Suprapubic skin (tissue), 4 donors: ENCODE measurements around the gene PLPP1. TPM values are rescaled to one million over a fixed set of nuclear protein-coding genes. Genes with fewer than 3 reads are reported as not detected.

Experiments
- DNase-seq, 2 donors: peaks; one replicate each; pipeline ENCODE4 v3.0.0-alpha.2; 2019; ENCODE audit warnings: low spot score in 2 of 2
- H3K27ac ChIP-seq: fragments of 200-600 bp; sonication (generic); one replicate; pipeline ENCODE4 v1.5.1; 2019
- H3K27me3 ChIP-seq: fragments of 200-600 bp; sonication (generic); one replicate; pipeline ENCODE4 v1.5.1; 2019
- H3K36me3 ChIP-seq: fragments of 200-600 bp; sonication (generic); one replicate; pipeline ENCODE4 v1.5.1; 2019
- H3K4me1 ChIP-seq: fragments of 200-600 bp; sonication (generic); one replicate; pipeline ENCODE4 v1.5.1; 2019
- H3K4me3 ChIP-seq: fragments of 200-600 bp; sonication (generic); one replicate; pipeline ENCODE4 v1.5.1; 2019; ENCODE audit warnings: mild to moderate bottlenecking
- H3K9me3 ChIP-seq: fragments of 200-600 bp; sonication (generic); one replicate; pipeline ENCODE4 v1.5.1; 2019
- CTCF ChIP-seq, 2 donors: fragments of 200-600 bp in 1 of 2; fragments of 450-650 bp in 1 of 2; sonication (generic) in 1 of 2; IDR thresholded peaks; one replicate each; pipeline ENCODE4 v1.5.1; 2016 to 2019; ENCODE audit warnings: antibody characterized with exemption in 2 of 2, mild to moderate bottlenecking in 1 of 2, moderate library complexity in 1 of 2
- EP300 ChIP-seq: sonication (generic); formaldehyde crosslinking; IDR thresholded peaks from one replicate; pipeline ENCODE4 v1.6.1; 2017; ENCODE audit warnings: antibody characterized with exemption
- POLR2A ChIP-seq, 2 donors: fragments of 450-650 bp; IDR thresholded peaks; one replicate each; pipeline ENCODE4 v1.6.1; 2017; ENCODE audit warnings: antibody characterized with exemption in 2 of 2, mild to moderate bottlenecking in 2 of 2, moderate library complexity in 2 of 2
- POLR2AphosphoS5 ChIP-seq, 3 donors: sonication (generic); formaldehyde crosslinking; IDR thresholded peaks; one replicate each; pipeline ENCODE4 v1.6.1; 2017; ENCODE audit warnings: antibody characterized with exemption in 3 of 3
- WGBS: methylation state at CpG from one replicate; pipeline ENCODE4 v1.1.5; 2018; 5-methylcytosine and 5-hydroxymethylcytosine counted together
- total RNA-seq, 4 donors: library from RNA; depleted of rRNA; stranded (reverse); fragments of >200 nt; gene quantifications; one replicate each; pipeline ENCODE4 v1.1.0, GENCODE V29; 2016

The PLPP1 gene
- total RNA-seq, 4 donors from 2014 or later, result 57.8 to 81.6 (median 69.1) TPM

GRCh38 chr5:55441107-55441771 lies 93.5 kb downstream of the PLPP1 start:
- Histone ChIP-seq H3K9me3 (no peaks in the 10 kb centered on the region), H3K27me3 (no peaks in the 10 kb centered on the region), H3K36me3 (peaks cover under 1% of the 10 kb centered on the region), H3K27ac (peak overlapping the region; percentile 2), H3K4me3 (no peak overlapping the region), H3K4me1 (peaks cover 59% of the 10 kb centered on the region)
- no peak for TF ChIP-seq POLR2A (IDR thresholded peaks at IDR 0.05)
- TF ChIP-seq CTCF (IDR thresholded peaks at IDR 0.05), result no peak
- TF ChIP-seq EP300, result no peak
- no peak for TF ChIP-seq POLR2AphosphoS5 (IDR thresholded peaks at IDR 0.05)
- 61% methylated on average over 3 of the region's 3 CpGs for WGBS
- no peak for DNase-seq

GRCh38 chr5:55440188-55440646 lies 94.5 kb downstream of the PLPP1 start:
- Histone ChIP-seq H3K36me3 (peaks cover 3% of the 10 kb centered on the region), H3K9me3 (no peaks in the 10 kb centered on the region), H3K4me3 (no peak overlapping the region), H3K27ac (peak overlapping the region; percentile 87), H3K4me1 (peaks cover 59% of the 10 kb centered on the region), H3K27me3 (no peaks in the 10 kb centered on the region)
- no peak for DNase-seq
- TF ChIP-seq POLR2AphosphoS5 (IDR thresholded peaks at IDR 0.05) (no peak), POLR2A (IDR thresholded peaks at IDR 0.05) (no peak), EP300 (no peak), CTCF (IDR thresholded peaks at IDR 0.05) (no peak)
- 50% methylated on average over 6 of the region's 6 CpGs for WGBS

DNA sequence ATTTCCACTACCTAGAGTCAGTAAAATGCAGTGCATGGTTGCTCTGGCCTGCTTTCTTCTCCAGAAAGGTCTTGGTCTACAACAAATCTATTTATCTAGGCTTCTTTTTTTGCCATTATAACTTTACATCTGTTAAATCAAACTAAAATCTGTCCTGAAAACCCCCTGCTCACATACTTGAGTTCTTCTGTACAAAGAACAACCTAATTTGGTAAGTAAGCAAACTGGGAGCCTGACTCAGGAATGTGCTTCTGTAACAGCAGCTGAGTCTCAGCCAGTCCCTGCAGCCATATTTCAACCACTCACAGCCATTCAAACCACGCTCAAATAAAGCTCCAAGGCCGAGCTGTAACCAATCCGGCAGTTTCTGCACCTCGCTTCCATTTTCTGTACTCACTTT lies 95.8 kb downstream of the PLPP1 start:
- Histone ChIP-seq H3K4me3 (no peak overlapping the region), H3K4me1 (peaks cover 59% of the 10 kb centered on the region), H3K27ac (peak overlapping the region; percentile 87), H3K36me3 (peaks cover 3% of the 10 kb centered on the region), H3K27me3 (no peaks in the 10 kb centered on the region), H3K9me3 (no peaks in the 10 kb centered on the region)
- DNase-seq, result no peak
- TF ChIP-seq POLR2A (IDR thresholded peaks at IDR 0.05) (no peak), CTCF (IDR thresholded peaks at IDR 0.05) (no peak), EP300 (no peak), POLR2AphosphoS5 (IDR thresholded peaks at IDR 0.05) (no peak)
- 64% methylated on average over 4 of the region's 4 CpGs for WGBS

- TF ChIP-seq CTCF (IDR thresholded peaks at IDR 0.05), result no peak
- TF ChIP-seq POLR2A (IDR thresholded peaks at IDR 0.05), result no peak
- no peak for TF ChIP-seq POLR2AphosphoS5 (IDR thresholded peaks at IDR 0.05)
- TF ChIP-seq EP300, result no peak
- DNase-seq, result no peak
- no peaks in the 10 kb centered on the region for H3K9me3 ChIP-seq
- peak overlapping the region; percentile 87 for H3K27ac ChIP-seq
- peaks cover 59% of the 10 kb centered on the region for H3K4me1 ChIP-seq
- H3K4me3 ChIP-seq, result no peak overlapping the region
- WGBS, result 83% methylated on average over 2 of the region's 2 CpGs
- H3K36me3 ChIP-seq, result peaks cover 3% of the 10 kb centered on the region
- H3K27me3 ChIP-seq, result no peaks in the 10 kb centered on the region
Measured at GRCh38 chr5:55437859-55438206, 96.9 kb downstream of the PLPP1 start.

GRCh38 chr5:55437452-55437851 lies 97.3 kb downstream of the PLPP1 start:
- no peaks in the 10 kb centered on the region for H3K9me3 ChIP-seq
- peaks cover 3% of the 10 kb centered on the region for H3K36me3 ChIP-seq
- TF ChIP-seq POLR2AphosphoS5 (IDR thresholded peaks at IDR 0.05) (no peak), EP300 (no peak), POLR2A (IDR thresholded peaks at IDR 0.05) (no peak), CTCF (IDR thresholded peaks at IDR 0.05) (no peak)
- 53% methylated on average over 1 of the region's 1 CpG for WGBS
- H3K4me3 ChIP-seq, result no peak overlapping the region
- no peak for DNase-seq
- H3K27ac ChIP-seq, result peak overlapping the region; percentile 87
- no peaks in the 10 kb centered on the region for H3K27me3 ChIP-seq
- peaks cover 56% of the 10 kb centered on the region for H3K4me1 ChIP-seq
